ENCODE data around the gene SLC9A9. TPM values are rescaled to one million over a fixed set of nuclear protein-coding genes. Genes with fewer than 3 reads are reported as not detected.

The SLC9A9 gene
- total RNA-seq, 1 donor from 2014 or later: 4.9 TPM

GRCh38 chr3:143222981-143223380, 625.3 kb downstream of the SLC9A9 start:
- TF ChIP-seq CTCF (IDR thresholded peaks at IDR 0.05; ENCODE audit: borderline replicate concordance): no peak
- H3K4me1 ChIP-seq: no peaks in the 10 kb centered on the region
- no peak for DNase-seq
- no peak overlapping the region for H3K4me3 ChIP-seq
- H3K9me3 ChIP-seq (replicated peaks): no peaks in the 10 kb centered on the region
- no peaks in the 10 kb centered on the region for H3K27me3 ChIP-seq (ENCODE audit: low read depth)
- intact Hi-C loops (cut with micrococcal nuclease): no loop called here
- H3K27ac ChIP-seq (replicated peaks): no peak overlapping the region
- H3K36me3 ChIP-seq: no peaks in the 10 kb centered on the region

GRCh38 chr3:143222505-143222904, 625.8 kb downstream of the SLC9A9 start:
- no peaks in the 10 kb centered on the region for H3K36me3 ChIP-seq
- no peak for DNase-seq
- no peak for TF ChIP-seq CTCF (IDR thresholded peaks at IDR 0.05; ENCODE audit: borderline replicate concordance)
- intact Hi-C loops (cut with micrococcal nuclease): no loop called here
- H3K27ac ChIP-seq (replicated peaks): no peak overlapping the region
- H3K4me3 ChIP-seq: no peak overlapping the region
- H3K9me3 ChIP-seq (replicated peaks): no peaks in the 10 kb centered on the region
- no peaks in the 10 kb centered on the region for H3K27me3 ChIP-seq (ENCODE audit: low read depth)
- no peaks in the 10 kb centered on the region for H3K4me1 ChIP-seq

GRCh38 chr3:143221446-143221845, 626.8 kb downstream of the SLC9A9 start:
- intact Hi-C loops (cut with micrococcal nuclease): no loop called here
- TF ChIP-seq CTCF (IDR thresholded peaks at IDR 0.05; ENCODE audit: borderline replicate concordance): no peak
- no peaks in the 10 kb centered on the region for H3K9me3 ChIP-seq (replicated peaks)
- H3K4me3 ChIP-seq: no peak overlapping the region
- no peaks in the 10 kb centered on the region for H3K4me1 ChIP-seq
- H3K27ac ChIP-seq (replicated peaks): no peak overlapping the region
- no peaks in the 10 kb centered on the region for H3K27me3 ChIP-seq (ENCODE audit: low read depth)
- DNase-seq: no peak
- no peaks in the 10 kb centered on the region for H3K36me3 ChIP-seq

GRCh38 chr3:143220741-143221140, 627.5 kb downstream of the SLC9A9 start:
- no peaks in the 10 kb centered on the region for H3K36me3 ChIP-seq
- no peak for DNase-seq
- H3K4me3 ChIP-seq: no peak overlapping the region
- no peak overlapping the region for H3K27ac ChIP-seq (replicated peaks)
- H3K4me1 ChIP-seq: no peaks in the 10 kb centered on the region
- no peaks in the 10 kb centered on the region for H3K27me3 ChIP-seq (ENCODE audit: low read depth)
- TF ChIP-seq CTCF (IDR thresholded peaks at IDR 0.05; ENCODE audit: borderline replicate concordance): no peak
- H3K9me3 ChIP-seq (replicated peaks): no peaks in the 10 kb centered on the region
- intact Hi-C loops (cut with micrococcal nuclease): no loop called here

- no peak for TF ChIP-seq CTCF (IDR thresholded peaks at IDR 0.05; ENCODE audit: borderline replicate concordance)
- DNase-seq: no peak
- Histone ChIP-seq H3K27me3 (ENCODE audit: low read depth) (no peaks in the 10 kb centered on the region), H3K36me3 (no peaks in the 10 kb centered on the region), H3K27ac (replicated peaks) (no peak overlapping the region), H3K4me1 (no peaks in the 10 kb centered on the region), H3K4me3 (no peak overlapping the region), H3K9me3 (replicated peaks) (no peaks in the 10 kb centered on the region)
- intact Hi-C loops (cut with micrococcal nuclease): no loop called here
Observed at GRCh38 chr3:143218166-143218835, 630.0 kb downstream of the SLC9A9 start.

Measured in left ventricle myocardium inferior (tissue), 1 donor.